H1 (cell line): ENCODE data around the gene GALNT2.

Experiments used
- BACH1 ChIP-seq: IDR thresholded peaks from 2 replicates; pipeline ENCODE4 v1.6.1; 2012; ENCODE audit warnings: low read length, improper control_type of control experiment
- EP300 ChIP-seq, 2 experiments: IDR thresholded peaks; 1 replicate in 1 of 2; 2 replicates in 1 of 2; pipeline ENCODE4 v1.6.1; 2011 to 2012; ENCODE audit warnings: low read depth in 2 of 2, low read length in 2 of 2, mild to moderate bottlenecking in 2 of 2, borderline replicate concordance in 1 of 2, inconsistent platforms in 1 of 2, moderate library complexity in 1 of 2
- EZH2 ChIP-seq: fragments of 200-600 bp; sonication (generic); IDR thresholded peaks from 2 replicates; pipeline ENCODE4 v1.7.1; 2012; ENCODE audit warnings: low read depth, mild to moderate bottlenecking, moderate library complexity, low read length, inconsistent platforms; ENCODE audit not compliant: severe bottlenecking
- GTF2F1 ChIP-seq: IDR thresholded peaks from 2 replicates; pipeline ENCODE4 v1.6.1; 2012; ENCODE audit warnings: low read depth, low read length, improper control_type of control experiment, borderline replicate concordance
- TAF1 ChIP-seq: IDR thresholded peaks from 2 replicates; pipeline ENCODE4 v1.6.1; 2011; ENCODE audit warnings: mild to moderate bottlenecking, low read depth, low read length
- TF ChIP-seq, protein P1 (sequence below), 3 experiments: IDR thresholded peaks; 1 replicate in 2 of 3; 2 replicates in 1 of 3; pipeline versions ENCODE4 v1.5.1 to v1.6.1; 2011; ENCODE audit warnings: low read length in 3 of 3, mild to moderate bottlenecking in 3 of 3, inconsistent platforms in 2 of 3, low read depth in 1 of 3, moderate library complexity in 1 of 3; ENCODE audit not compliant: insufficient read depth in 1 of 3; ENCODE audit errors: control extremely low read depth in 1 of 3
- TF ChIP-seq, protein P2 (sequence below): IDR thresholded peaks from 2 replicates; pipeline ENCODE4 v1.6.1; 2012; ENCODE audit warnings: inconsistent platforms

DNA sequence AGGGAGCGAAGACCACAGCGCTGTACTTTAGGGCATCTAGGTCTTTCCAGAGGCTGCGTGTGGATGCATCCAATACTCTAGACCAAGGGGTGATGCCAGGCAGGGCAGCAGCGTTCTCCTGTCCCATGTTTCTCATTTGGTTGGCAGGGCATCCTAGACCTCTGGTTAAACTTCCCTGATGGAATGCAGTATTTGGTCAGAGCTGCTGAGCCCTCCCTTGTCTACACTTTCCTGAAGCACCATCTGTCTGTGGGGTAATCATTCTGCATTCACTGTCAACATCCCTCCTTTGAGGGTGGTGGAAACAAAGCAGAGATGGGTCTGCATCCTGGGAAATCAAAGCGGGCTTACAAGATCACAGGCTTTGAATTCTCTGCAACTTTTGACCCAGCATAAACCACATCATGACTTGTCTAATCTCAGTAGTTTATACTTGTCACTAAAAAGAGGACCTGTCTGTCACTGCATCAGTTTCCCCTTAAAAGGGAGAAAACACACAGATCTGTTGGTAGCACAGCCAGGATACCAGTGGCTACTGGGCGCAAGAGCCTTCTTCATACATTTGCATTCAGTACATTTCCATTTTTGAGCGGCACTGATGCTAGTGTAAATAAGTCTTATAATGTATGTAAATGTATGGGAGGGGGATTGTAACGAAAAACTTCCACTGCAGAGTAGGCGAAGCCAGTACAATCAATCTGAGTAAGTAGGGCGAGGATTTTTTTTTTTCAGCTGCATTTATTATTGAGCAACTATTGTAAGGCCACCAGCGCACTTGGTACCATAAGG, 106.3 kb downstream of the GALNT2 start:
- no peak for TF ChIP-seq EP300 (IDR thresholded peaks at IDR 0.05; ENCODE audit: borderline replicate concordance in 1 of 2, low read depth in 2 of 2, low read length in 2 of 2)
- TF ChIP-seq, protein P1, sequence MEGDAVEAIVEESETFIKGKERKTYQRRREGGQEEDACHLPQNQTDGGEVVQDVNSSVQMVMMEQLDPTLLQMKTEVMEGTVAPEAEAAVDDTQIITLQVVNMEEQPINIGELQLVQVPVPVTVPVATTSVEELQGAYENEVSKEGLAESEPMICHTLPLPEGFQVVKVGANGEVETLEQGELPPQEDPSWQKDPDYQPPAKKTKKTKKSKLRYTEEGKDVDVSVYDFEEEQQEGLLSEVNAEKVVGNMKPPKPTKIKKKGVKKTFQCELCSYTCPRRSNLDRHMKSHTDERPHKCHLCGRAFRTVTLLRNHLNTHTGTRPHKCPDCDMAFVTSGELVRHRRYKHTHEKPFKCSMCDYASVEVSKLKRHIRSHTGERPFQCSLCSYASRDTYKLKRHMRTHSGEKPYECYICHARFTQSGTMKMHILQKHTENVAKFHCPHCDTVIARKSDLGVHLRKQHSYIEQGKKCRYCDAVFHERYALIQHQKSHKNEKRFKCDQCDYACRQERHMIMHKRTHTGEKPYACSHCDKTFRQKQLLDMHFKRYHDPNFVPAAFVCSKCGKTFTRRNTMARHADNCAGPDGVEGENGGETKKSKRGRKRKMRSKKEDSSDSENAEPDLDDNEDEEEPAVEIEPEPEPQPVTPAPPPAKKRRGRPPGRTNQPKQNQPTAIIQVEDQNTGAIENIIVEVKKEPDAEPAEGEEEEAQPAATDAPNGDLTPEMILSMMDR (IDR thresholded peaks at IDR 0.05; ENCODE audit: control extremely low read depth in 1 of 3, insufficient read depth in 1 of 3, low read depth in 1 of 3, low read length in 3 of 3), result no peak
- TF ChIP-seq GTF2F1, result no peak
- no peak for TF ChIP-seq BACH1
- TF ChIP-seq, protein P2, sequence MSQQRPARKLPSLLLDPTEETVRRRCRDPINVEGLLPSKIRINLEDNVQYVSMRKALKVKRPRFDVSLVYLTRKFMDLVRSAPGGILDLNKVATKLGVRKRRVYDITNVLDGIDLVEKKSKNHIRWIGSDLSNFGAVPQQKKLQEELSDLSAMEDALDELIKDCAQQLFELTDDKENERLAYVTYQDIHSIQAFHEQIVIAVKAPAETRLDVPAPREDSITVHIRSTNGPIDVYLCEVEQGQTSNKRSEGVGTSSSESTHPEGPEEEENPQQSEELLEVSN, result no peak
- TF ChIP-seq EZH2, result no peak
- no peak for TF ChIP-seq TAF1
